ENCODE results near the gene ALDH3B2.
"Not testable (repeated sequence)": the region's sequence is repeated elsewhere in the genome, so short reads cannot be mapped to it uniquely, and the experiment has no call there.

ALDH3B2 gene

GRCh38 chr11:67674442-67674871, at the start of gene ALDH3B2:
TSS of gene ALDH3B2 (minus strand) at chr11:67674623. CDS start at chr11:67666935, 7,688 bp downstream.
- DNase-seq, result no peak

- DNase-seq, result not testable (repeated sequence)
Observed at GRCh38 chr11:67723036-67723435, 48.6 kb upstream of the ALDH3B2 start.

GRCh38 chr11:67716226-67716625, 41.8 kb upstream of the ALDH3B2 start:
- DNase-seq, result not testable (repeated sequence)

- DNase-seq, result not testable (repeated sequence)
Observed at GRCh38 chr11:67715801-67716200, 41.4 kb upstream of the ALDH3B2 start.

- DNase-seq, result peak; percentile 68
Observed at GRCh38 chr11:67713892-67714509, 39.6 kb upstream of the ALDH3B2 start.

- DNase-seq, result not testable (repeated sequence)
Observed at GRCh38 chr11:67711676-67712075, 37.3 kb upstream of the ALDH3B2 start.

GRCh38 chr11:67711212-67711611, 36.8 kb upstream of the ALDH3B2 start:
- DNase-seq, result not testable (repeated sequence)

GRCh38 chr11:67709806-67710205, 35.4 kb upstream of the ALDH3B2 start:
- DNase-seq, result not testable (repeated sequence)

- DNase-seq, result no peak
Observed at GRCh38 chr11:67705264-67705663, 30.8 kb upstream of the ALDH3B2 start.

GRCh38 chr11:67704524-67704923, 30.1 kb upstream of the ALDH3B2 start:
- no peak for DNase-seq

- DNase-seq, result not testable (repeated sequence)
Observed at GRCh38 chr11:67703709-67704108, 29.3 kb upstream of the ALDH3B2 start.

- DNase-seq, result no peak
Observed at GRCh38 chr11:67700548-67701262, 26.3 kb upstream of the ALDH3B2 start.

- no peak for DNase-seq
Observed at GRCh38 chr11:67700141-67700540, 25.7 kb upstream of the ALDH3B2 start.

- no peak for DNase-seq
Observed at GRCh38 chr11:67699521-67699920, 25.1 kb upstream of the ALDH3B2 start.

GRCh38 chr11:67698247-67698646, 23.8 kb upstream of the ALDH3B2 start:
- DNase-seq, result no peak

GRCh38 chr11:67697846-67698245, 23.4 kb upstream of the ALDH3B2 start:
- DNase-seq, result no peak

- no peak for DNase-seq
Observed at GRCh38 chr11:67696998-67697397, 22.6 kb upstream of the ALDH3B2 start.

GRCh38 chr11:67695606-67696005, 21.2 kb upstream of the ALDH3B2 start:
- no peak for DNase-seq

- DNase-seq, result no peak
Observed at GRCh38 chr11:67694875-67695555, 20.6 kb upstream of the ALDH3B2 start.

- no peak for DNase-seq
Observed at GRCh38 chr11:67691149-67691548, 16.7 kb upstream of the ALDH3B2 start.

- DNase-seq, result no peak
Observed at GRCh38 chr11:67689178-67689577, 14.8 kb upstream of the ALDH3B2 start.

- DNase-seq, result no peak
Observed at GRCh38 chr11:67687986-67688385, 13.6 kb upstream of the ALDH3B2 start.

- not testable (repeated sequence) for DNase-seq
Observed at GRCh38 chr11:67685641-67686332, 11.4 kb upstream of the ALDH3B2 start.
